SK-N-SH treated with all-trans-retinoic acid at 6 μM for 48 hours (cell line): ENCODE data around the gene TM9SF2.

ENCODE experiments used
- ATAC-seq: fragments of 200-7000 bp; cut with Tn5 transposase; 3 replicates; pipeline ENCODE4 v1.9.1; 2020; ENCODE audit warnings: mild to moderate bottlenecking, moderate library complexity
- ARNTL ChIP-seq: fragments of 450-650 bp; formaldehyde crosslinking; IDR thresholded peaks from 2 replicates; pipeline ENCODE4 v1.5.0; 2020; ENCODE audit warnings: low read depth, mild to moderate bottlenecking, moderate library complexity, borderline replicate concordance
- BACH2 ChIP-seq: fragments of 250-450 bp; sonication (Bioruptor Pico); IDR thresholded peaks from 2 replicates; pipeline ENCODE4 v1.9.0; 2021; ENCODE audit warnings: mild to moderate bottlenecking, borderline replicate concordance
- ESRRG ChIP-seq: fragments of 250-450 bp; sonication (Bioruptor Pico); IDR thresholded peaks from 2 replicates; pipeline ENCODE4 v1.6.1; 2021; ENCODE audit warnings: mild to moderate bottlenecking
- GLIS3 ChIP-seq: fragments of 250-450 bp; sonication (Bioruptor Pico); IDR thresholded peaks from 2 replicates; pipeline ENCODE4 v1.5.0; 2020; ENCODE audit warnings: mild to moderate bottlenecking, moderate library complexity
- PPARA ChIP-seq: fragments of 250-450 bp; sonication (Bioruptor Pico); IDR thresholded peaks from 2 replicates; pipeline ENCODE4 v1.5.0; 2020; ENCODE audit warnings: mild to moderate bottlenecking, borderline replicate concordance
- RARB ChIP-seq: fragments of 250-450 bp; sonication (Bioruptor Pico); IDR thresholded peaks from 2 replicates; pipeline ENCODE4 v1.8.0; 2021; ENCODE audit warnings: mild to moderate bottlenecking, moderate library complexity
- SNAI2 ChIP-seq: fragments of 250-450 bp; sonication (Bioruptor Pico); IDR thresholded peaks from 2 replicates; pipeline ENCODE4 v1.5.0; 2020; ENCODE audit warnings: mild to moderate bottlenecking, moderate library complexity
- TCF4 ChIP-seq: fragments of 250-450 bp; sonication (Bioruptor Pico); IDR thresholded peaks from 2 replicates; pipeline ENCODE4 v1.8.0; 2021; ENCODE audit warnings: mild to moderate bottlenecking, moderate library complexity, borderline replicate concordance
- ZC3H10 ChIP-seq: fragments of 250-450 bp; sonication (Bioruptor Pico); IDR thresholded peaks from 2 replicates; pipeline ENCODE4 v1.5.1; 2021; ENCODE audit warnings: mild to moderate bottlenecking, moderate library complexity
- ZFP3 ChIP-seq: fragments of 250-450 bp; sonication (Bioruptor Pico); IDR thresholded peaks from 2 replicates; pipeline ENCODE4 v1.5.0; 2020; ENCODE audit warnings: mild to moderate bottlenecking, moderate library complexity
- ZFP30 ChIP-seq: fragments of 450-650 bp; formaldehyde crosslinking; IDR thresholded peaks from 2 replicates; pipeline ENCODE4 v1.5.0; 2022; ENCODE audit warnings: mild to moderate bottlenecking, moderate library complexity
- ZNF565 ChIP-seq: fragments of 450-650 bp; formaldehyde crosslinking; conservative IDR thresholded peaks from 2 replicates; pipeline ENCODE4 v1.5.0; 2020; ENCODE audit warnings: low read depth, mild to moderate bottlenecking, moderate library complexity
- ZNF70 ChIP-seq: fragments of 450-650 bp; formaldehyde crosslinking; IDR thresholded peaks from 2 replicates; pipeline ENCODE4 v1.5.0; 2020; ENCODE audit warnings: mild to moderate bottlenecking, moderate library complexity
- ZNF8 ChIP-seq: fragments of 450-650 bp; formaldehyde crosslinking; IDR thresholded peaks from 2 replicates; pipeline ENCODE4 v1.5.0; 2020; ENCODE audit warnings: mild to moderate bottlenecking, moderate library complexity
- TF ChIP-seq, protein P1 (sequence below): fragments of 250-450 bp; sonication (Bioruptor Pico); IDR thresholded peaks from 2 replicates; pipeline ENCODE4 v1.8.0; 2020; ENCODE audit warnings: mild to moderate bottlenecking, moderate library complexity, borderline replicate concordance
- TF ChIP-seq, protein P2 (sequence below): fragments of 250-450 bp; sonication (Bioruptor Pico); IDR thresholded peaks from 2 replicates; pipeline ENCODE4 v1.5.1; 2020; ENCODE audit warnings: low read depth, mild to moderate bottlenecking, moderate library complexity
- TF ChIP-seq, protein P3 (sequence below): fragments of 250-450 bp; sonication (Bioruptor Pico); IDR thresholded peaks from 2 replicates; pipeline ENCODE4 v1.8.0; 2021; ENCODE audit warnings: low read depth, mild to moderate bottlenecking, moderate library complexity, borderline replicate concordance
- TF ChIP-seq, protein P4 (sequence below): fragments of 250-450 bp; sonication (Bioruptor Pico); IDR thresholded peaks from 2 replicates; pipeline ENCODE4 v1.5.0; 2020; ENCODE audit warnings: mild to moderate bottlenecking, moderate library complexity

Gene TM9SF2

DNA sequence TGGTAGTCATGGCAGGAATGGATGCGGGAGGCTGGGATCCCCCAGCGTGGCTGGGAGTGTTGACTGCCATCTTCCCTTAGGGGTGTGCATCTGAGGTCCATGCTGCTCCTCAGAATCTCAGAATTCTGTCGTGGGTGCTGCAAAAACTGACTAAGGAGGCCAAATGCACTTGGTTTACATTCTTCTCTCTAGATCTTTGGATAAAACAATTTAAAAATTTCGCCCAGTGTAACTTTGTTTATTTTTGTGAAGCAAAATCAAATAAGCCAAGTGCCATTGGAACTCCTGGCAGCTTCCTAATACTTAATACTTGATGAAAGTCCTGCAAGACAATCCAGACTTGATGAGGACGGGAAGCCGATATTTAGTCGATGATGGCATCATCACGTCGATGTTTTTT, 27.8 kb upstream of the TM9SF2 start (continued):
- TF ChIP-seq, protein P1, sequence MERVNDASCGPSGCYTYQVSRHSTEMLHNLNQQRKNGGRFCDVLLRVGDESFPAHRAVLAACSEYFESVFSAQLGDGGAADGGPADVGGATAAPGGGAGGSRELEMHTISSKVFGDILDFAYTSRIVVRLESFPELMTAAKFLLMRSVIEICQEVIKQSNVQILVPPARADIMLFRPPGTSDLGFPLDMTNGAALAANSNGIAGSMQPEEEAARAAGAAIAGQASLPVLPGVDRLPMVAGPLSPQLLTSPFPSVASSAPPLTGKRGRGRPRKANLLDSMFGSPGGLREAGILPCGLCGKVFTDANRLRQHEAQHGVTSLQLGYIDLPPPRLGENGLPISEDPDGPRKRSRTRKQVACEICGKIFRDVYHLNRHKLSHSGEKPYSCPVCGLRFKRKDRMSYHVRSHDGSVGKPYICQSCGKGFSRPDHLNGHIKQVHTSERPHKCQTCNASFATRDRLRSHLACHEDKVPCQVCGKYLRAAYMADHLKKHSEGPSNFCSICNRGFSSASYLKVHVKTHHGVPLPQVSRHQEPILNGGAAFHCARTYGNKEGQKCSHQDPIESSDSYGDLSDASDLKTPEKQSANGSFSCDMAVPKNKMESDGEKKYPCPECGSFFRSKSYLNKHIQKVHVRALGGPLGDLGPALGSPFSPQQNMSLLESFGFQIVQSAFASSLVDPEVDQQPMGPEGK (CRISPR knock-in tag) = no peak
- TF ChIP-seq SNAI2 (CRISPR knock-in tag) (no peak), ESRRG (CRISPR knock-in tag) (no peak), GLIS3 (CRISPR knock-in tag) (no peak), ZNF8 (CRISPR knock-in tag) (no peak), ZFP30 (CRISPR knock-in tag) (no peak), ZNF70 (CRISPR knock-in tag) (no peak)
- TF ChIP-seq, protein P2, sequence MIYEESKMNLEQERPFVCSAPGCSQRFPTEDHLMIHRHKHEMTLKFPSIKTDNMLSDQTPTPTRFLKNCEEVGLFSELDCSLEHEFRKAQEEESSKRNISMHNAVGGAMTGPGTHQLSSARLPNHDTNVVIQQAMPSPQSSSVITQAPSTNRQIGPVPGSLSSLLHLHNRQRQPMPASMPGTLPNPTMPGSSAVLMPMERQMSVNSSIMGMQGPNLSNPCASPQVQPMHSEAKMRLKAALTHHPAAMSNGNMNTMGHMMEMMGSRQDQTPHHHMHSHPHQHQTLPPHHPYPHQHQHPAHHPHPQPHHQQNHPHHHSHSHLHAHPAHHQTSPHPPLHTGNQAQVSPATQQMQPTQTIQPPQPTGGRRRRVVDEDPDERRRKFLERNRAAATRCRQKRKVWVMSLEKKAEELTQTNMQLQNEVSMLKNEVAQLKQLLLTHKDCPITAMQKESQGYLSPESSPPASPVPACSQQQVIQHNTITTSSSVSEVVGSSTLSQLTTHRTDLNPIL (CRISPR knock-in tag) = no peak
- TF ChIP-seq, protein P3, sequence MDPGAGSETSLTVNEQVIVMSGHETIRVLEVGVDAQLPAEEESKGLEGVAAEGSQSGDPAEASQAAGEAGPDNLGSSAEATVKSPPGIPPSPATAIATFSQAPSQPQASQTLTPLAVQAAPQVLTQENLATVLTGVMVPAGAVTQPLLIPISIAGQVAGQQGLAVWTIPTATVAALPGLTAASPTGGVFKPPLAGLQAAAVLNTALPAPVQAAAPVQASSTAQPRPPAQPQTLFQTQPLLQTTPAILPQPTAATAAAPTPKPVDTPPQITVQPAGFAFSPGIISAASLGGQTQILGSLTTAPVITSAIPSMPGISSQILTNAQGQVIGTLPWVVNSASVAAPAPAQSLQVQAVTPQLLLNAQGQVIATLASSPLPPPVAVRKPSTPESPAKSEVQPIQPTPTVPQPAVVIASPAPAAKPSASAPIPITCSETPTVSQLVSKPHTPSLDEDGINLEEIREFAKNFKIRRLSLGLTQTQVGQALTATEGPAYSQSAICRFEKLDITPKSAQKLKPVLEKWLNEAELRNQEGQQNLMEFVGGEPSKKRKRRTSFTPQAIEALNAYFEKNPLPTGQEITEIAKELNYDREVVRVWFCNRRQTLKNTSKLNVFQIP = no peak
- TF ChIP-seq, all 23 proteins: peak for 0

DNA sequence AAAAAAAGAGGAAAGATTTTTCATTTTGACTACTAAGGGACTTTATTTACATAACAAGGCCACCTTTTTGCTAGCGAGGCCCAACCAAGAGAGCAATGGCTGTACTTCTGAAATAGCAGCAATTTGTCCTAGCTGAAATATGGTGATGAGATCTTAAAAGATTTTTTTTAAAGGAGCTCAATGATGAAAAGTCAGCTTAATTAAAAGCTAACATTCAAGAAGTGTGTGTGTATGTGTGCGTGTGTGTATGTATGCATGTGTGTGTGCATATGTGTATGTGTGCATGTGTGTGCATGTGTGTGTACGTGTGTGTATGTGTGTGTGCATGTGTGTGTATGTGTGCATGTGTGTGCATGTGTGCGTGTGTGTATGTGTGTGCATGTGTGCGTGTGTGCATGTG, 24.6 kb upstream of the TM9SF2 start:
- ATAC-seq = no peak
- TF ChIP-seq, protein P4, sequence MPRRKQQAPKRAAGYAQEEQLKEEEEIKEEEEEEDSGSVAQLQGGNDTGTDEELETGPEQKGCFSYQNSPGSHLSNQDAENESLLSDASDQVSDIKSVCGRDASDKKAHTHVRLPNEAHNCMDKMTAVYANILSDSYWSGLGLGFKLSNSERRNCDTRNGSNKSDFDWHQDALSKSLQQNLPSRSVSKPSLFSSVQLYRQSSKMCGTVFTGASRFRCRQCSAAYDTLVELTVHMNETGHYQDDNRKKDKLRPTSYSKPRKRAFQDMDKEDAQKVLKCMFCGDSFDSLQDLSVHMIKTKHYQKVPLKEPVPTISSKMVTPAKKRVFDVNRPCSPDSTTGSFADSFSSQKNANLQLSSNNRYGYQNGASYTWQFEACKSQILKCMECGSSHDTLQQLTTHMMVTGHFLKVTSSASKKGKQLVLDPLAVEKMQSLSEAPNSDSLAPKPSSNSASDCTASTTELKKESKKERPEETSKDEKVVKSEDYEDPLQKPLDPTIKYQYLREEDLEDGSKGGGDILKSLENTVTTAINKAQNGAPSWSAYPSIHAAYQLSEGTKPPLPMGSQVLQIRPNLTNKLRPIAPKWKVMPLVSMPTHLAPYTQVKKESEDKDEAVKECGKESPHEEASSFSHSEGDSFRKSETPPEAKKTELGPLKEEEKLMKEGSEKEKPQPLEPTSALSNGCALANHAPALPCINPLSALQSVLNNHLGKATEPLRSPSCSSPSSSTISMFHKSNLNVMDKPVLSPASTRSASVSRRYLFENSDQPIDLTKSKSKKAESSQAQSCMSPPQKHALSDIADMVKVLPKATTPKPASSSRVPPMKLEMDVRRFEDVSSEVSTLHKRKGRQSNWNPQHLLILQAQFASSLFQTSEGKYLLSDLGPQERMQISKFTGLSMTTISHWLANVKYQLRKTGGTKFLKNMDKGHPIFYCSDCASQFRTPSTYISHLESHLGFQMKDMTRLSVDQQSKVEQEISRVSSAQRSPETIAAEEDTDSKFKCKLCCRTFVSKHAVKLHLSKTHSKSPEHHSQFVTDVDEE (CRISPR knock-in tag) = no peak
- no peak for TF ChIP-seq SNAI2 (CRISPR knock-in tag)
- TF ChIP-seq GLIS3 (CRISPR knock-in tag) = no peak
- no peak for TF ChIP-seq TCF4
- TF ChIP-seq PPARA (CRISPR knock-in tag) = no peak
- no peak for TF ChIP-seq ESRRG (CRISPR knock-in tag)
- no peak for TF ChIP-seq ZFP30 (CRISPR knock-in tag)
- TF ChIP-seq RARB = no peak
- no peak for TF ChIP-seq ZC3H10 (CRISPR knock-in tag)
- no peak for TF ChIP-seq ZNF70 (CRISPR knock-in tag)
- TF ChIP-seq, protein P2 (CRISPR knock-in tag) = no peak
- TF ChIP-seq, protein P1 (CRISPR knock-in tag) = no peak
- TF ChIP-seq ZFP3 (CRISPR knock-in tag) = no peak
- TF ChIP-seq ZNF565 (CRISPR knock-in tag) = no peak
- TF ChIP-seq BACH2 (CRISPR knock-in tag) = no peak

DNA sequence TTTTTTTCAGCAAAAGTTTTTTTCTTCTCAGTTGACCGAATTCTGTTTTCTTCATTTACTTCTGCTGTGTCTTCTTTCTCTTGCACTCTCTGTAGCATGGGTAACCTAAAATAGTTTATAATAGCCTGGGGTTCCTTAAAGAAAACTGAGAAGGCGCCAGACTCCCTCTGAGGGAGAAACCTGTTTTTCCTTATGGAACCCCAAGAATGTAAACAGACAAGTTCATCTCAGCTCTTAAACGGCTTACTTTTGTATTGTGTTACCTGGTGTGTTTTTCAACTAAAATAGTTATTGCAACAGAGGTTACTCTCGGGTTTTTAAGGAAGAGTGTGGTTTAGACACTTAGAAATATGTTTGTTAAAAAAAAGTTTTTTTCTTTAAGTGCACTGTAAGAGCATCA, 23.8 kb upstream of the TM9SF2 start:
- no peak for ATAC-seq
- TF ChIP-seq ARNTL (CRISPR knock-in tag) = no peak
- TF ChIP-seq, all 23 proteins: peak for 0
